Right ventricle myocardium superior (tissue), 1 donor: ENCODE results near the gene ACSS1. TPM values are rescaled to one million over a fixed set of nuclear protein-coding genes. Genes with fewer than 3 reads are reported as not detected.

Source experiments
- ATAC-seq: fragments of 200-7000 bp; cut with Tn5 transposase; one replicate; pipeline ENCODE4 v1.9.1; 2020; ENCODE audit warnings: mild to moderate bottlenecking; ENCODE audit not compliant: poor library complexity
- DNase-seq: peaks from one replicate; pipeline ENCODE4 v3.0.0-alpha.2; 2020
- intact Hi-C: fragments of 100-400 bp; cut with DNase I; formaldehyde crosslinking; loops from one replicate; pipeline ENCODE4 v1.11.2; 2022
- long read RNA-seq: library from polyadenylated mRNA; unstranded; transcript quantifications from one replicate; pipeline ENCODE4 v2.0.0, GENCODE V29; 2021
- total RNA-seq: library from RNA; stranded (reverse); fragmentation: NEBNext Ultra II Directional; extraction: Animal tissue kit (Norgen Biotek cat#: 25700); gene quantifications from one replicate; pipeline ENCODE4 v1.2.1, GENCODE V29; 2021
- donor health status: DM: no; HTN: yes; CAD: no; lungs with severe emphysema.

Gene ACSS1
- total RNA-seq = 143 TPM
- long read RNA-seq, transcript ACSS1-201 (14 exons, 3,680 nt) = major isoform, 543 of 697 reads
- long read RNA-seq, partial matches to known transcripts = 111 of 697 reads
- long read RNA-seq, other reads (novel, unspliced or antisense) = 43 of 697 reads

DNA sequence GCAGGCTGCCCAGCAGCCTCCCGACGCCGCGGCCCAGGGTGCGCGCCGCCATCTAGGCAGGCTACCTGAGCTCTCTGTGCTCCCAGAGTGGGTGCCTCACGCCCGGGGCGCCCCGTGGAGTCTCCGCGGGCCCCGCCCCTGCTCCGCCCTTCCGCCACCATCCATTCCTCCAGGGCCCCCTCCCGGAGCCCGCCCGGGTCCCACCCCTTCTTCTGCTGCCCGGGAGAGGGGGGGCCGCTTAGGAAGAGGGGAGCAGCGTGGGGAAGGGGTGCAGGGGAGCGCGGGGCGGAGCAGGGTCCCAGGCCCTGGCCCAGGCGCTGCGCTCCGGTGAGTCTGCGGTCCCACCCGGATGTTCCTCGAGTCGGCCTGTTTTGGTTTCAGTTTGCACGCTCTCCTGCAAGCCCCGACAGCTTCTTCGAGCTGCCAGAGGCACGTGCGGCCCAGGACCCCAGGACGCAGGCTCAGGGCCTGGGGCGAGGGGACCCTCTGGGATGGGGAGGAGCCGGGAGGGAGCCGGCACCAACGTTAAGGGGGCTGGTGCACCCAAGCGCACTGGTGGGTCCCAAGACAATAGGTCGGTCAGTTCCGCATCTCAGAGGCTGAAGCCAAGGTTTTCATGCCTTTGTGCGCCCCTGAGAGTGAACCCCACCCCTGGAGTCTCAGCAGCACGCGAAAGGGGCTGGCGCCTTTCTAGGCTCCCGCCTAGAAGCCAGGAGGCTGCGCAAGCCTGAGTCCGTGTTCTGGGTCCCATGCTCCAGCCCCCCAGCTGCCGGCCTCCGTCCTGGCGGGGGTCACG is at the start of gene ACSS1:
Gene ACSS1 (minus strand): TSS at position 89 of the 796 bp plus-strand sequence. CDS start 37 bp downstream, at position 52.
- peak; percentile 66 for ATAC-seq
- intact Hi-C loops = loop anchor here (10.0 kb wide), 1 partner anchor 197 kb away; no protein-coding TSS in a partner anchor
- peak; percentile 85 for DNase-seq

DNA sequence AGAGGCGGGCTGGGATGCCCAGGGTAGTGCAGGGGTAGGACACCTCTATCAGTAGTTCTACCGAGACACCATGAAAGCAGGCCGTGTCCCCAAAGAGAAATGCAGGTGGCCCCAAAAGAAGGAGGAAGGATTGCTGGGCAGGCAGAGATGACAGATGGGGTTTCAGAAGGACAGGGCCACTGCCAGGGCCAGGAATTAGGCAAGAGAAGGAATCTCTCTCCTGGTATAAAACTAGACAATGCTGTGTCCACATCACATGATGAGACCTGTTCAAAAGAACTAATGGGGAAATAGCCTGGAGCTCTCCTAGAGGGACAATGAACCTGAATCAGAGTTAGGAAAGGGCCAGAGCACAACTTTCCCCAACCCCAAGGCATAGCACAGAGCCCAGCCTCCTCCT is 45.6 kb upstream of the ACSS1 start:
- intact Hi-C loops = no loop called here
- DNase-seq (no peak), ATAC-seq (no peak)

DNA sequence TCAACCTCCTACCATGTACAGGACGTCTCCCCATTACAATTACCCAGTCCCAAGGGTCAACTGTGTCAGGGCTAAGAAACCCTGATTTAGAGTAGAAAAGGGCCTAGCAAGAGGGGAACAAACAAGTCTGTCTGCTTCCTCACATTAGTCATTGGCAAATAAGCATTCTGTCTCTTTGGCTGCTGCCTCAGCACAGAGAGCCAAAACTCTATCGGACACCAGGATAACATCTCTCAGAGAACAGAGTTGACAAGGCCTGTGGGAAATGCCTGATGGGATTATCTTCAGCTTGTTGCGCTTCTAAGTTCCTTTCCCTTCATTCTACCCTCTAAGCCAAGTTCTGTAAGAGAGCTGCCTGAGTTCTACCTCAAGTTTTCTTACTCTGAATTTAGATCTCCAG is 43.0 kb upstream of the ACSS1 start:
- intact Hi-C loops = no loop called here
- DNase-seq (no peak), ATAC-seq (peak; percentile 75)

DNA sequence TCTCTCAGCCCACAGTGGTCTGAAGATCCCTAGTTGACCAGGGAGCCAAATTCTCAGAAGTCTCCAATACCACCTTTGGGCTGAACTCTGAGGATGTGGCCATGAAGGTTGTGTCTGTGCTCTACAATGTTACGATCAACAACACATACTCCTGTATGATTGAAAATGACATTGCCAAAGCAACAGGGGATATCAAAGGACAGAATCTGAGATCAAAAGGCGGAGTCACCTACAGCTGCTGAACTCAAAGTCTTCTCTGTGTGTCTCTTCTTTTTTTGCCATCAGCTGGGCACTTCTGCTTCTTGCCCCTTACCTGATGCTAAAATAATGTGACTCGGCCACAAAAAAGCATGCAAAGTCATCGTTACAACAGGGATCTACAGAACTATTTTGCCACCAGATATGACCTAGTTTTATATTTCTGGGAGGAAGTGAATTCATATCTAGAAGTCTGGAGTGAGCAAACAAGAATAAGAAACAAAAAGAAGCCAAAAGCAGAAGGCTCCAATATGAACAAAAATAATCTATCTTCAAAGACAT is 41.7 kb upstream of the ACSS1 start:
- intact Hi-C loops = no loop called here
- ATAC-seq (no peak), DNase-seq (no peak)

DNA sequence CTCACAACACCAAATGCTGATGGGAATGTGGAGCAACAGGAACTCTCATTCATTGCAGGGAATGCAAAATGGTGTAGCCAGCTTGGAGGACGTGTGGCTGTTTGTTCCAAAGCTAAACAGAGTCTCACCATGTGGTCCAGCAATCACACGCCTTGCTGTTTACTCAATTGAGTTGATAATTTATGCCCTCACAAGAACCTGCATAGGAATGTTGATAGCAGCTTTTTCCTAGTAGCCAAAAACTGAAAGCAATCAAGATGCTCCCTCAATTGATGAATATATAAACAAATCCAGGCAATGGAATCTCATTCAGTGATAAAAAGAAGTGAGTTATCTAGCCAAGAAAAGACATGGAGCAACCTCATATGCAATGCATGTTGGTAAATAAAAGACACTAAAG is 39.6 kb upstream of the ACSS1 start:
- no peak for ATAC-seq
- intact Hi-C loops = no loop called here
- DNase-seq = no peak

DNA sequence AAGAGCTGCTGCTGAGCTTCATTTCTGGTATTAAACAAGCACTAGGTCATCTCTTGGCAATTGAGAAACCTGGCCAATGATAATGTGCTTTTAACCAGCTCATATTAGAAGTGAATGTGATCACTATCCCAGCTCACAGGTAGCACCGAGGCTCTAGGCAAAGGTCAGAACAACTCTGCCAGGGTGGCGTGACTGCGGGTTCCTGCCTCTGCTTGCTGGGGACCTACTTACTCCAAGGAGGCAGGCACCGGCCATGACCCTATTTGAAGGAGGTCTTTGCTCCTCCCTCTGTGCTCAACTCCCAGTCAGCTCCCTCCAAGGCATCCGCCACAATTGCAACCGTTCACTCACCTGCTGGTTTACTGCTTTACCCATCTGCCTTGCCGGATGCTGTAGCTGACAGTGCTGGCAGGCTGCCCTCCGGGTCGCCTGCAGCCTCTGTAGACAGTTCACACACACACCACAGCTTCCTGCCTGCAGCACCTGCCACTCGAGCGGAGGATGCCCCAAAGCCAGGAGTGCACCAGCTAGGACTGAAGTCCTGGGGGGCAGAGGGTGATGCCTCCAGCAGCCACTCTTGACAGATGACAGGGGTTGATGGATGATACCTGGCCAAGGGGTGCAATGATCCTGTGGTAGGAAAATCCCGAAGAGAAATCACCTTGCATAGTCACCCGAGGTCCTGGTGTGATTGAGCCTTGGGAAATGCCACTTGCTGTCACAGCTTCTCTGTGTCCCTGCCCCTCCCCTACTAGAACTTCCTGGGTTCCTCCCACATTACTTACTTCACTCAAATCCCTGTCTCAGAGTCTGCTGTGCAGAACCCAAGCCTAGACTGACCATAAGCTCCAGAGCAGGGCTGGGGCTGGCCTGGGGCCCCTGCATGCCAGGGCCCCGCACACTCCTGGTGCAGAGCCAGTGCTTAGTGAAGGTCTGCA is 32.8 kb upstream of the ACSS1 start:
- intact Hi-C loops = no loop called here
- no peak for DNase-seq
- ATAC-seq = no peak

DNA sequence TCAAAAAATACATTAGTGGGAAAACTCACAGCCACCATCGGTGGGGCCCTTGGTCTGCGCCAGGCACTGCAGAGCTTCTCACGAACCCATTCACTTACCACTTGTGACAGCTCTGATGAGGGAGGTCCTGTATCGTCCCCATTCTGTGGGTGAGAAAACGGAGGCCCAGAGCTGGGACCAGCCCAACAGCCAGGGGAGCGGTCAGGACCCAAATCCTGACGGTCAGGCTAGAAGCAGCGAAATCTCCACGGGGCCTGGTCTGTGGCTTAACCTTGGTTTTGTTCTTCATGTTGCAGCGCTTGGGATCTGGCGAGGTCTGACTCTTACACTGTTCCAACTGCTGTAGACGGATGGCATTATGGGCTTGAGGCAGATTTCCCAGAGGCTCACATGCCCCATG is 31.7 kb upstream of the ACSS1 start:
- DNase-seq = no peak

DNA sequence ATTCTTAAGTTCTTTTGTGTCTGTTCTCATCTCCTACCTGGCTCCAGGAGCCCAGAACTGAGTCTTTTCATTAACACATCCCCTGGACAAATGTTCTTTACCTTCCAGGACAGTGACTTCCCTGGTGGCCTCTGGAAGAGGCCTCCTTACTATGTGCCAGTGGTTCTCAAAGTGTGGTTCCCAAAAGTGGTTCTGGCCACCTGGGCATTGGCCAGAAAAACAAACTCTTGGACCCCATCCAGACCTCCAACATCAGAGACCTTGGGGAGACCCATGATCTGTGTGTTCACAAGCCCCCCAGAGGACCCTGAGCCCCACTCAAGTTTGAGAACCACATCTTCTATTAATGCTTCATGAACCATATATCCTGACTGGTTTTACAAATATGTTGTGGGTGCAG is 31.2 kb upstream of the ACSS1 start:
- intact Hi-C loops = no loop called here
- no peak for DNase-seq
- no peak for ATAC-seq

More for the DNA sequence above, 31.7 kb upstream of the ACSS1 start:
- no peak for ATAC-seq
- intact Hi-C loops = no loop called here

DNA sequence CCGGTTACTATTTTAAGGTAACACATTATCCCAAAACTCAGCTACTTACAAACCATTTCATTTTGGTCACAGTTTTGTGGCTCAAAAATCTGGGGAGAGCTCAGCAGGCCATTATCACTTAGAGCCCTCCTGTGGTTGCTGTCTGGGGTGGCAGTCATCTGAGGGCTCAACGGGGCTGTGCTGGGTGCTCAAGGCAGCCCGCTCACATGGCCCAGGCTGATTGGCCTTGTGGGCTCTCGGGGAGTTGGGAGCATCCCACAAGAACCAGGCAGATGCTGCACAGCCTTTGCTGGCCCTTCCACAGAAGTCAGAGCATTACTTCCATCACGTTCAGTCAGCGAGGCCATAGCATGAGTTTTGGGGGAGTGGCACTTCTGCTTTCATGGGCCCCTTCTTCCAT is 30.3 kb upstream of the ACSS1 start:
- ATAC-seq (no peak), DNase-seq (no peak)
- intact Hi-C loops = no loop called here

DNA sequence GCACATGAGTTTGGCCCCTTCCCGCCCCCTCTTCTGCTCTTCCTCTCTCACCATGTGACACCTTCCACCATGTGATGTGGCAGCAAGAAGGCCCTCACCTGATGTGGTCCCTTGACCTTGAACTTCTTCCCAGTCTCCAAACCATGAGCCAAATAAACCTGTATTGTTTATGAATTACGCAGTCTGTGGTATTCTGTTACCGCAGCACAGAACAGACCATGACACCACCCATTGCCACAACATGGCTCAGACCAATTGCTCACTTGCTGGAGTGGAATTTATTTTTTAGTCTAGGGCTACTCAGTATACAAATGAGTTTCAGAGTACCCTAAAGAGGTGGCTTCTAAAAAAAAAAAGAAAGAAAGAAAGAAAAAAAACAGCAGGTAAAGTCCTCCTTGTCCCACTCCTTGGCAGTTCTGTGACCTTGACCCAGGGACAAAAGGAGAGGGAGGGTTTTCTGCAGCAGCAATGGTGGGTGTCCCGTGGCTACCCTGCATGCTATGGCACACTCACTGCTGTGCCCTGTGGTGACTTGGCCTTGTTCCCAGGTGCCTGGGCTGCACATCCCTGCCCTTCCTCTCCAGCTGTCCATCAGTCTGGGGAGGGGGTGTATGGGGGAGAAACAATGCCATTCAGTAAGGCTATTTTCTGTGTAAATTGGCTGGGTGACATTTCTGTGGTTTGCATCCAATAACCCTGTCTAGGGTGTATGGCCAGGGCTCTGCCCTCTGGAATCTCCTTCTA is 29.4 kb upstream of the ACSS1 start:
- intact Hi-C loops = no loop called here
- no peak for ATAC-seq
- no peak for DNase-seq

DNA sequence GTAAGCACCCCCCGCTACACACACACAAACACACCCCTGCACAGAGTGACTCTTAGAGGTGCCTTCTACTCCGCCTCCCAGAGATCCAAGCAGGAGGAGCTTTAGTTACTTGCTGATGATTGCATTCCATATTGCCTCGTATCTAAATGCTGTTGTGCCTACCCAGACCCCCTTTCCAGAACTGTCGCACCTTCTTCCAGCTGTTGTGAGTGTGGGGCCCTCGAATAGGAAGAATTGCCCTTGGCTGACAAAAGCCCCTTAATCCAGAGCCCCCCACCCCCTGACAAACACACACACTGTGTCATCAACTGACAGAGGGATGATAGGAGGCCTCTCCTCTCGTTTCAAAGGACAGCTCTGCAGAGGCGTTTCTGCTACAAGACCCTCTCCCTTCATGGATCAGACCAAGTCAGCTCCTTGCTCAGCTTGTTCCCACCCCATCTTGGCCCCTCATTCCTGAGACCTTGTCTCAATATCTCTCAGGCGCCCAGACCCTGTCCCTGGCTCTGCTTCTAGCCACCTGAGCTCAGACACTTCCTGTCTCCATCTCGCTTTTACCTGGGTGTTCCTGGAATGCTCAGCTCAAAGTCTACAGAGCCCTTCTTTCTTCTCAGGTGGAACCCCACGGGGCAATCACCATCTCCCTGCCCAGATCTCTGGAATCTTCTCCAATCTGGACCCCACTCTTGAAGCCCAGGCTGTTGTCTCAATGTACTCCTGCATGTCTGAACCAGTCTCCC is 28.0 kb upstream of the ACSS1 start:
- ATAC-seq = no peak
- intact Hi-C loops = no loop called here
- DNase-seq = no peak

DNA sequence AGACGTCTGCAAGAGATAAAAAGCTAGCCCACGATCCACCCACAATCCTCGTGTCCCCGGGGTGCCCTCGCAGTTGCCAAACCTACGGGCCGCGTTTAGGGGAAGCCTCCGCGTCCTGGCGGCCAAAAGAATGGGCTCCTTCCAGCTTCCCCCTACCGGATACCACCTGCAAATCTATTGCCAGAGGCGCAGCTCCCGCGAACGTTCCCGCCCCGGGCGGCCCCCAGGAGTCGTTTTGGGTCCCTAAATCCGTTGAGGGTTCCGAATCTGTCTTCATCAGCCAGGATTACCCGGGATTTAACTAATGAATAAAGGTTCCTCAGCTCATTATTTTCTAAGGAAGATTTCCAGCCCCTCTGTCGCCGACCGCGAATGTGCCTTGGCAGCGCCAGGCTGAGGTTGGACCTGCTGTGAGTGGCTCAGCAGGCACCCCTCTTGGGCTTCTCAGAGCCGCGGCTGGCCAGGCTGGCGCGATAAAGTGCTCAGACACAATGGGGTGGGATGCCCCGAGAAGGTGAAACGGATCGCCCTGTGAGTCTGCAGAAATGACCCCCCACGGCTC is 26.8 kb upstream of the ACSS1 start:
- ATAC-seq = no peak
- no peak for DNase-seq
- intact Hi-C loops = no loop called here

DNA sequence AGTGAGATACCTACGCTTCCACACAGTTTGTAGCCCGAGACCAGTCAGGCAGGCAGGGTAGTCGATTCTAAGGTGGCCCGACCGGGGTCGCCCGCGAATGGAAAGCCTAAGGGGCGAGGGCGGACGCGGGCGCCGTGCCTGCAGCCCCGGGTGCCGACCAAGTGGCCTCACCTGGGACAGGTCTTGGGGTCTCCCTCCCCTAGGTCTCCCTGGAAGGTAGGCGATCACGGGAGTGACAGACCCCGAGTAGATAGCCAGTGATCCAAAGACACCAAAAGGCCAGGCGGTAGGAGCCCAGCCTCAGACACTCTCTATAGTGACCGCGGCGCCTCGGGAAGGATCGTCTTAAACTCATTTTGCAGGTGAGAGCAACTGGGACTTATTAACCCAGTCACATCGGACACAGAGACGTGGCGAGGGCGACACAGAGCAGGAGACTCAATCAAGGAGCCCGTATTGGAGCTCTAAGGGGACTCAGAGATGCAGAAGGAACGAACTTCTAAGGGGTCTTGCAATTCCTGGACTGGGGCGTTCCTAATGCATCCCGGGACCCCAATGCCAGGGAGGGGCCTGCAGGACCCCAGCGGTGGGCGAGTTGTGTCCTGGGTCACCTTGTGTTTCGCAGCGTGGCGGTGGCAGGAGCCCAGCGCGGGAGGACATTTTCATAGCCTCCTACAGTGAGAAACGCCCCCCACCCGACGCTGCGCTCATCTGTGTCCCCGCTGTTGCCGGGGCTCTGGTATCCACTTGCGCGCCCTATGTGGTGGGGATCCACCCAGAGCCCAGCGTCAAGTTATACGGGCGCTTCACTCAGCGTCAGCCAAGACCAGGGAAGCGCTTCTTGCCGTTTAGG is 26.1 kb upstream of the ACSS1 start:
- intact Hi-C loops = no loop called here

DNA sequence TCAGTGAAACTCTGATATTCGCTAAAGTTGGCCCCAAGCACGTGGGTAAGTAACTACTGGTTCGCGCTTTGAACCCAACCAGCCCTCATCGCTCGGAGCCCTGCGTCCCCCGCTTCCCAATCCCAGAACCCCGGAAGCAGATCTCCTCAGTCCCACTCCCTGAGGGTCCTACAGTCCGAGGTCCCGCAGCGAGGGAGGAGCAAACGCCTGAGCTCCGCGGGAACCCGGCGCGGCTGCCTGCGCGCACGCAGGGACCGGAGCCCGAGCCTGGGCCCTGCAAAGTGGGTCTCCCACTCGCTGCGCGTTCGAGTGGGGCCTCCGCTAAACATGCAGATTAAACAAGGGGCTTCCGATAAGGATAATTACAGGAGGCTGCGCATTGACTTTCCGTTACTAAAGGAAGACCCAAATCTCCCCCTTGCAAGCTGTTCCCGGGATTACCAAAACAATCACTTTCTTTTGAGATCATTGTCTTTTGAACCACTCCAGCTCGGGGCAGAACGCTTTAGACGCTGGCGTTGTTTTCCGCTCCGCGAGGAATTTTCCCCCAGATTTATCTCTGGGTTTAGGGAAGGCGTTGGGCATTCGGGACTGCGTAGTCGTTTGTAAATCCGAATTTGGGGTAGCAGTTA is 25.3 kb upstream of the ACSS1 start:
- ATAC-seq (no peak), DNase-seq (no peak)
- intact Hi-C loops = no loop called here

More for the DNA sequence above, 26.1 kb upstream of the ACSS1 start:
- ATAC-seq (peak; percentile 73), DNase-seq (no peak)

DNA sequence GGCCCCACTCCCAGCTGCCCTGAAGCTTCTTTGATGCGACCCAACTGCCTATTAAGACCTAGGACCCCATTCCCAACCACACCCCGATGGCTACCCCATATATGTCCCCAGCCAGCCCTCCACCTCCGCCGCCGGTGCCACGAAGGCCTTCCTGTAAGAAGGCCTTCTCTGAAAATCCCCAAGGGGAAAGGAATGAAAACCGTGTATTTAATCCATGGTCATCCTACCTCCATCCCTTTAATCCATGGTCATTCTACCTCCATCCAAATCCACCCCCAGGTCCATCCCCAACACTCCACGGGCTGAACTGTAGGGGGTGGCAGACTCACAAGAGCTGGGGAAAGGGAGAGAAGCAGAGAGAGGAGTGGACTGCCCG is 24.5 kb upstream of the ACSS1 start:
- no peak for ATAC-seq
- no peak for DNase-seq

DNA sequence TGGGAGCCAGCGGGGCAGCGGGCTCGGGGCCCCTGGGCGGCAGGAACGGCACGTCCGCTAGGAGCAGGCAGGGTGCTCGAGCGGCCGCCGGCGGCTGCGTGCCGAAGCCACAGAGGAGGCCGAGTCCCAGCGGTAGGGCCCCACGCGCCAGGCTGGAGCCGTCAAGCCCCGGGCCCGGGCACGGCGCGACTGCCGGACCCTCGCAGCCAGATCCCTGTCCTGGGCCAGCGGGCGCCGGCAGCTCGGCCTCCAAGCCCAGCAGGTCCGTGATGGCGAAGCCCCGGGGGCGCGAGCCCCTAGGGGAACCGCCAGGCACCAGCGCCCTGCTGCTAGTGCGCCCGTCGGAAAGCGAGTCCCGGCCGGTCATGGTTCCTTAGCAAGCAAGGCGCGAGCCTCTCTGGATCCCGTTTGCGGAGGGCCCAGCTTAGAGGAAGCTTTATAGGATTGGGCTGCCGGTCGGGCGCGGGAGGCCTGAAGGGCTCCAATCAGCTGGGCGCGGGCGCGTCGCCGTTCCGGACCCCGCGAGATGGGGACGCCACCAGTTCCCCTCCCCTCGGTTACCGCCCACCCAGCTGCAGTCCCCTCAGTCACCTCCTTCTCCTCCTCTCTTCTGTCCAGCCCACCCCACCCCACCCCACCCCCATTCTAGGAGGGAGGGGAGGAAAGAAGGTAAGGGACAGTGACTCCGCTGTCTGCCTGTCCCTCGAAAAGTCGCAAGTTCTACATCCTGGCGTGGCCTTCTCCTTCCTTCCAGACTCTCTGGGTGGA is 24.0 kb upstream of the ACSS1 start, which contains the start of gene VSX1:
Gene VSX1 (minus strand): TSS at position 412 of the 768 bp plus-strand sequence. CDS start 45 bp downstream, at position 367.
- intact Hi-C loops = no loop called here
- no peak for DNase-seq
- no peak for ATAC-seq

More for the DNA sequence above, 24.5 kb upstream of the ACSS1 start:
- intact Hi-C loops = no loop called here
